HCT116 (cell line): Measurements from ENCODE around the gene PDLIM7. TPM values are rescaled to one million over a fixed set of nuclear protein-coding genes. Genes with fewer than 3 reads are reported as not detected.

Experiments
- ATAC-seq: fragments of 200-7000 bp; cut with Tn5 transposase; 2 replicates; pipeline ENCODE4 v1.9.1; 2020; ENCODE audit warnings: mild to moderate bottlenecking, moderate library complexity
- BruUV-seq: library from RNA; stranded (reverse); fragments of 400-500 nt; replicated peaks from 2 replicates; lab custom pipeline; 2021; lab: Mats Ljungman, UMichigan
- CTCF ChIA-PET: fragments of 300-600 bp; sonication (Branson Sonifier 250); formaldehyde crosslinking; loops from one replicate; lab custom pipeline; 2021; ENCODE audit warnings: antibody characterized with exemption; lab: Charles Lee
- POLR2A ChIA-PET: fragments of 300-600, 350-600 bp; sonication (Branson Sonifier 250); formaldehyde crosslinking; loops from one replicate; lab custom pipeline; 2021; ENCODE audit warnings: antibody characterized with exemption; lab: Charles Lee
- RAD21 ChIA-PET, 2 experiments: fragments of 300-600 bp; sonication (Branson Sonifier 250); formaldehyde crosslinking; loops; one replicate each; lab custom pipeline; 2023; ENCODE audit warnings: low total read pairs in 2 of 2; ENCODE audit not compliant: uncharacterized antibody in 2 of 2, unreplicated experiment in 2 of 2, low non-redundant PET in 1 of 2; lab: Charles Lee
- DNase-seq: peaks from one replicate; pipeline ENCODE4 v3.0.0-alpha.2; 2010; ENCODE audit warnings: low read depth, low spot score
- H2AFZ ChIP-seq: fragments of 200-600 bp; shearing (Covaris generic), sonication (generic); 2 replicates; pipeline ENCODE4 v1.6.1; 2017; ENCODE audit warnings: low read depth, mixed run types, mixed read lengths, antibody characterized with exemption, low read length; ENCODE audit not compliant: poor library complexity, severe bottlenecking
- H3K27ac ChIP-seq: 2 replicates; pipeline ENCODE4 v1.5.1; 2012; ENCODE audit warnings: low read depth, low read length
- H3K27me3 ChIP-seq: fragments of 200-600 bp; sonication (generic); 2 replicates; pipeline ENCODE4 v1.6.1; 2016; ENCODE audit warnings: mixed run types, low read length, mixed read lengths; ENCODE audit not compliant: insufficient read depth
- H3K36me3 ChIP-seq, 2 experiments: fragments of 200-500 bp in 1 of 2; fragments of 200-600 bp in 1 of 2; sonication (Bioruptor generic) in 1 of 2; sonication (generic) in 1 of 2; 2 replicates each; pipeline versions ENCODE4 v1.5.1 to v1.6.1; 2014 to 2016; ENCODE audit warnings: low read length in 2 of 2, inconsistent platforms in 1 of 2, mixed read lengths in 1 of 2, mixed run types in 1 of 2; ENCODE audit not compliant: insufficient read depth in 2 of 2, control insufficient read depth in 1 of 2
- H3K4me1 ChIP-seq, 2 experiments: fragments of 200-600 bp in 1 of 2; sonication (generic) in 1 of 2; 2 replicates each; pipeline versions ENCODE4 v1.5.1 to v1.6.1; 2012 to 2017; ENCODE audit warnings: low read length in 2 of 2, inconsistent platforms in 1 of 2, mild to moderate bottlenecking in 1 of 2, mixed read lengths in 1 of 2, mixed run types in 1 of 2, moderate library complexity in 1 of 2; ENCODE audit not compliant: insufficient read depth in 2 of 2, control insufficient read depth in 1 of 2
- H3K4me2 ChIP-seq: fragments of 200-600 bp; sonication (generic); 2 replicates; pipeline ENCODE4 v1.6.1; 2017; ENCODE audit warnings: mixed run types, low read length, mixed read lengths
- H3K4me3 ChIP-seq, 2 experiments: fragments of 200-600 bp in 1 of 2; sonication (generic) in 1 of 2; replicated peaks in 1 of 2; 2 replicates each; pipeline ENCODE4 v1.5.1; 2011 to 2016; ENCODE audit warnings: low read length in 2 of 2, control low read depth in 1 of 2, low read depth in 1 of 2, mild to moderate bottlenecking in 1 of 2, mixed read lengths in 1 of 2, mixed run types in 1 of 2
- H3K79me2 ChIP-seq: fragments of 200-600 bp; sonication (generic); 2 replicates; pipeline ENCODE4 v1.6.1; 2017; ENCODE audit warnings: mild to moderate bottlenecking, mixed run types, low read length, moderate library complexity, mixed read lengths; ENCODE audit not compliant: insufficient read depth
- H3K9ac ChIP-seq: fragments of 200-600 bp; sonication (generic); 2 replicates; pipeline ENCODE4 v1.6.1; 2016; ENCODE audit warnings: low read length, mixed read lengths
- H3K9me2 ChIP-seq: fragments of 200-600 bp; sonication (generic), shearing (Covaris generic); 2 replicates; pipeline ENCODE4 v1.6.1; 2017; ENCODE audit warnings: mixed run types, mild to moderate bottlenecking, moderate library complexity; ENCODE audit not compliant: insufficient read depth
- H3K9me3 ChIP-seq, 2 experiments: fragments of 200-500 bp in 1 of 2; fragments of 200-600 bp in 1 of 2; sonication (Bioruptor generic) in 1 of 2; sonication (generic) in 1 of 2; 2 replicates each; pipeline ENCODE4 v1.6.1; 2014 to 2017; ENCODE audit warnings: low read length in 2 of 2, mixed read lengths in 2 of 2, inconsistent platforms in 1 of 2, low read depth in 1 of 2, mild to moderate bottlenecking in 1 of 2, mixed run types in 1 of 2, moderate library complexity in 1 of 2; ENCODE audit not compliant: control insufficient read depth in 1 of 2, insufficient read depth in 1 of 2
- H4K20me1 ChIP-seq: fragments of 200-600 bp; sonication (generic), shearing (Covaris generic); 2 replicates; pipeline ENCODE4 v1.6.1; 2017; ENCODE audit warnings: mixed run types, mild to moderate bottlenecking, moderate library complexity; ENCODE audit not compliant: insufficient read depth
- CBX3 ChIP-seq: IDR thresholded peaks from 2 replicates; pipeline ENCODE4 v1.6.1; 2012; ENCODE audit warnings: low read depth
- SP1 ChIP-seq: IDR thresholded peaks from 2 replicates; pipeline ENCODE4 v1.6.1; 2012; ENCODE audit warnings: low read depth
- YY1 ChIP-seq: IDR thresholded peaks from 2 replicates; pipeline ENCODE4 v1.6.1; 2011; ENCODE audit warnings: low read length, low read depth, moderate library complexity, mild to moderate bottlenecking; ENCODE audit not compliant: insufficient replicate concordance; ENCODE audit errors: extremely low read depth
- ZFX ChIP-seq: fragments of 450-650 bp; IDR thresholded peaks from 2 replicates; pipeline ENCODE4 v1.6.1; 2017
- ZNF274 ChIP-seq: fragments of 200-500 bp; sonication (Bioruptor generic); IDR thresholded peaks from 2 replicates; pipeline ENCODE4 v1.6.1; 2014; ENCODE audit warnings: mild to moderate bottlenecking, low read depth, low read length, inconsistent platforms
- intact Hi-C: fragments of 100-400 bp; cut with micrococcal nuclease; formaldehyde crosslinking; loops from 2 replicates; pipeline ENCODE4 v1.10.0; 2022
- total RNA-seq: library from RNA; stranded (reverse); gene quantifications from one replicate; pipeline ENCODE4 v1.2.1, GENCODE V29; 2021; ENCODE audit not compliant: unreplicated experiment
- TF ChIP-seq, protein P1 (sequence below): IDR thresholded peaks from 2 replicates; pipeline ENCODE4 v1.6.1; 2012
- TF ChIP-seq, protein P2 (sequence below), 3 experiments: fragments of 200-600 bp in 1 of 3; sonication (generic) in 1 of 3; IDR thresholded peaks in 2 of 3; conservative IDR thresholded peaks in 1 of 3; 2 replicates each; pipeline ENCODE4 v1.5.1; 2012 to 2017; ENCODE audit warnings: low read depth in 2 of 3, low read length in 2 of 3, antibody characterized with exemption in 1 of 3, borderline replicate concordance in 1 of 3, control low read depth in 1 of 3, mild to moderate bottlenecking in 1 of 3, mixed read lengths in 1 of 3, mixed run types in 1 of 3, moderate library complexity in 1 of 3; ENCODE audit not compliant: insufficient read depth in 1 of 3
- TF ChIP-seq, protein P3 (sequence below): IDR thresholded peaks from 2 replicates; pipeline ENCODE4 v1.6.1; 2012
- TF ChIP-seq, protein P4 (sequence below): IDR thresholded peaks from 2 replicates; pipeline ENCODE4 v1.6.1; 2011; ENCODE audit warnings: mild to moderate bottlenecking, low read length, moderate library complexity; ENCODE audit not compliant: insufficient replicate concordance; ENCODE audit errors: extremely low read depth

PDLIM7 gene
- total RNA-seq, 1 experiment from 2014 or later: 153 TPM

DNA sequence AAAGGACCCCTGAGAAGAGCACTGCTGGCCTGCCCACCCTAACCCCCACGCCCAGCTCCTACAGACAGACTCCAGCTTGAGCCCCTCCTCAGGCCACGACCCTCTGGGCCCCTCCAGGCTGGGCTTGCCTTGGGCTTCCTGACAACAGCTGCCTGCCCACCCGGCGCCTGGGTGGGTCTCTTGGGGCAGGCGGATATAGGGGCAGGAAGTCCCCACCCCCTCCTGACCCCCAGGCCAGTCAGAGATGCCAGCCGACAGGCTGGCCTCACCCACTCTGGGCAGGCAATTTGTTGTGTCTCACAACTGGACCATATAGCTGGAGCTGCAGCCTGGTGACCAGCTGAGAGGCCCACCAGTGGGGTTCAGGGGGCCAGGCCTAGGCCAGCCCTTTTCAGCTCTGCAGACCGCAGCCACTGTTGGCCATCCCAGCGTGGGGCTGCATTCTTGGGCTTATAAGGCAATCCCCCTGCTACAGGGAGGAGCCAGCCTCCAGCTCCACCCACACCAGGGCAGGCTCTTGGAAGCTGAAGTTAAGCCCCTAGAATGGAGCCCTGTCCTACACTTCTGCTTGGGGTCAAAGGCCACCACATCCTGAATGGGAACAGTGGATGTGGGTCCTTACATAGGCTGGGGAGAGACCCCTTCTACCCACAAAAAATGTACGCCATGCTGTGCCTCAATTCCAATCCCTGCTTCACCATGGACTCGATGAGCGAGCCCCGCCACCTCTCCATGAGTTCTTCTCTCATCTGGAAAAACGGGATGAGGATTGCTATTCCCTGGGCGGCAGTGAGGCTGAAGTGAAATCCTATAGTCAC is 2.0 kb downstream of the PDLIM7 start:
- peaks cover 35 to 69% of the 10 kb centered on the region in 2 experiments for H3K4me1 ChIP-seq
- peaks cover 11% of the 10 kb centered on the region; the same call in 1 of the 2 replicates for H4K20me1 ChIP-seq
- intact Hi-C loops: loop anchor here (1.0 to 5.0 kb wide), 5 partner anchors 20 to 183 kb away; partner anchors contain the start of genes B4GALT7, MXD3 and PFN3
- POLR2A ChIA-PET: interaction anchor here (0.8 to 6.4 kb wide), 8 partner anchors 10 to 93 kb away, joined by 3 to 54 read pairs (median 8); partner anchors contain the start of genes DBN1 and GRK6
- H3K4me2 ChIP-seq: peak overlapping the region; percentile 99
- no peak overlapping the region for H2AFZ ChIP-seq
- peak overlapping the region; percentile 94 for H3K9ac ChIP-seq
- RAD21 ChIA-PET: no interaction called here
- BruUV-seq: TSS peak; percentile 56
- H3K27me3 ChIP-seq: no peaks in the 10 kb centered on the region
- ATAC-seq (peak; percentile 18), DNase-seq (no peak)
- CTCF ChIA-PET: interaction anchor here (0.9 to 4.1 kb wide), 18 partner anchors 11 to 186 kb away, joined by 3 to 28 read pairs (median 5); no protein-coding TSS in a partner anchor
- H3K9me3 ChIP-seq: no peaks in the 10 kb centered on the region
- H3K4me3 ChIP-seq: peak overlapping the region; percentile 88 to 89
- peak overlapping the region; percentile 96 for H3K27ac ChIP-seq
- H3K79me2 ChIP-seq: peaks cover 55% of the 10 kb centered on the region
- no peak for TF ChIP-seq CBX3
- no peak for TF ChIP-seq SP1
- peaks cover 0 to 14% of the 10 kb centered on the region in 2 experiments; a peak in 3 of 4 replicates for H3K36me3 ChIP-seq
- no peaks in the 10 kb centered on the region for H3K9me2 ChIP-seq

DNA sequence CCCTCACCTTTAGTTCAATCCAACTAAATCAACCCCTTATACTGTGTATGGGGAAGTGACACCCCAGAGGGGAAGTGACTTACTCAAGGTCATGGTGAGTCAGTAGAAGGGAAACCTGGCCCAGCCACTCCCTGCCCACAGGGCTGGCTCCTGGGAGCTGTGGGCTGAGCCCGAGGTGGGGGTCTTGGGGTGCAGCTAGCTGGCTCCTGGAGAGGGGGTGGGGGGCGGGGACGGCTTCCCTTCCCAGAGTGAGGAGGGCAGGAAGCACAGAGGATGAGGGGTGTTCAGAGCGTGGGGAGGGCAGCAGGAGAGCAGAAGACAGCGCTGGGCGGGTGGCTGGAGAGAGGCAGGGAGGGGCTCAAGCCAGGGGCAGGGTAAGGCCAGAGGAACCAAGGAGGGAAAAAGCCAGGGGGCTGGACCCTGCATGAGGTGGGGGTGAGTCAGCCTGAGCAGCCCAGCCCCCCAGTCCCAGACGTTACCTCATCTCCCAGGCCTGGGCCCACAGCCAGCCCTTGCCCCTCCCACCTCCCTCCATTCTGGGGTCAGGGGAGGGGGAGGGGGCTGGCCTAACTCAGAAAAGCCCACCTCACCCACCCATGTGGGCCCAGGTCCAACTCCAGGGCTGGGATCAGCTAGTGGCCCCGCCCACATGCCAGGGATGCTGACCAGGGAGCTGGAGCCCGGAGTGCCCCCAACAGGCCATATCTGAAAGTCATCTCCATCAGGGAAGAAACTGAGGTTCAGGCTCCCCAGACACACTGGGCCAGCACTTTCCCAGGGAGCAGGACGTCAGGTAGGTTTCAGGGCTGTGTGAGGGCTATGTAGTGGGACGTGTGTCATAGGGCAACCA is 2.8 kb downstream of the PDLIM7 start:
- H3K4me3 ChIP-seq: peak overlapping the region; percentile 88 to 89
- peak overlapping the region; percentile 99 for H3K4me2 ChIP-seq
- CTCF ChIA-PET: interaction anchor here (0.9 to 4.1 kb wide), 13 partner anchors 12 to 185 kb away, joined by 3 to 28 read pairs (median 7); no protein-coding TSS in a partner anchor
- TF ChIP-seq, protein P1, sequence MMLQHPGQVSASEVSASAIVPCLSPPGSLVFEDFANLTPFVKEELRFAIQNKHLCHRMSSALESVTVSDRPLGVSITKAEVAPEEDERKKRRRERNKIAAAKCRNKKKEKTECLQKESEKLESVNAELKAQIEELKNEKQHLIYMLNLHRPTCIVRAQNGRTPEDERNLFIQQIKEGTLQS: no peak
- no peak for TF ChIP-seq ZFX
- TF ChIP-seq, protein P2, sequence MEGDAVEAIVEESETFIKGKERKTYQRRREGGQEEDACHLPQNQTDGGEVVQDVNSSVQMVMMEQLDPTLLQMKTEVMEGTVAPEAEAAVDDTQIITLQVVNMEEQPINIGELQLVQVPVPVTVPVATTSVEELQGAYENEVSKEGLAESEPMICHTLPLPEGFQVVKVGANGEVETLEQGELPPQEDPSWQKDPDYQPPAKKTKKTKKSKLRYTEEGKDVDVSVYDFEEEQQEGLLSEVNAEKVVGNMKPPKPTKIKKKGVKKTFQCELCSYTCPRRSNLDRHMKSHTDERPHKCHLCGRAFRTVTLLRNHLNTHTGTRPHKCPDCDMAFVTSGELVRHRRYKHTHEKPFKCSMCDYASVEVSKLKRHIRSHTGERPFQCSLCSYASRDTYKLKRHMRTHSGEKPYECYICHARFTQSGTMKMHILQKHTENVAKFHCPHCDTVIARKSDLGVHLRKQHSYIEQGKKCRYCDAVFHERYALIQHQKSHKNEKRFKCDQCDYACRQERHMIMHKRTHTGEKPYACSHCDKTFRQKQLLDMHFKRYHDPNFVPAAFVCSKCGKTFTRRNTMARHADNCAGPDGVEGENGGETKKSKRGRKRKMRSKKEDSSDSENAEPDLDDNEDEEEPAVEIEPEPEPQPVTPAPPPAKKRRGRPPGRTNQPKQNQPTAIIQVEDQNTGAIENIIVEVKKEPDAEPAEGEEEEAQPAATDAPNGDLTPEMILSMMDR (IDR thresholded peaks at IDR 0.05 in 2 of 3, conservative IDR thresholded peaks at IDR 0.05 in 1 of 3; ENCODE audit: borderline replicate concordance in 1 of 3, insufficient read depth in 1 of 3, low read depth in 2 of 3, low read length in 2 of 3): peak in 2 of 3 experiments; percentile 39 to 45; a peak in 4 of 6 replicates
- TF ChIP-seq, protein P3, sequence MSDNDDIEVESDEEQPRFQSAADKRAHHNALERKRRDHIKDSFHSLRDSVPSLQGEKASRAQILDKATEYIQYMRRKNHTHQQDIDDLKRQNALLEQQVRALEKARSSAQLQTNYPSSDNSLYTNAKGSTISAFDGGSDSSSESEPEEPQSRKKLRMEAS: no peak
- peak; percentile 11 for TF ChIP-seq YY1
- TF ChIP-seq, protein P4, sequence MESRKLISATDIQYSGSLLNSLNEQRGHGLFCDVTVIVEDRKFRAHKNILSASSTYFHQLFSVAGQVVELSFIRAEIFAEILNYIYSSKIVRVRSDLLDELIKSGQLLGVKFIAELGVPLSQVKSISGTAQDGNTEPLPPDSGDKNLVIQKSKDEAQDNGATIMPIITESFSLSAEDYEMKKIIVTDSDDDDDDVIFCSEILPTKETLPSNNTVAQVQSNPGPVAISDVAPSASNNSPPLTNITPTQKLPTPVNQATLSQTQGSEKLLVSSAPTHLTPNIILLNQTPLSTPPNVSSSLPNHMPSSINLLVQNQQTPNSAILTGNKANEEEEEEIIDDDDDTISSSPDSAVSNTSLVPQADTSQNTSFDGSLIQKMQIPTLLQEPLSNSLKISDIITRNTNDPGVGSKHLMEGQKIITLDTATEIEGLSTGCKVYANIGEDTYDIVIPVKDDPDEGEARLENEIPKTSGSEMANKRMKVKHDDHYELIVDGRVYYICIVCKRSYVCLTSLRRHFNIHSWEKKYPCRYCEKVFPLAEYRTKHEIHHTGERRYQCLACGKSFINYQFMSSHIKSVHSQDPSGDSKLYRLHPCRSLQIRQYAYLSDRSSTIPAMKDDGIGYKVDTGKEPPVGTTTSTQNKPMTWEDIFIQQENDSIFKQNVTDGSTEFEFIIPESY: no peak
- TF ChIP-seq ZNF274: no peak

More for the DNA sequence above, 2.8 kb downstream of the PDLIM7 start:
- intact Hi-C loops: loop anchor here (5.0 kb wide), 3 partner anchors 92 to 182 kb away; partner anchors contain the start of genes B4GALT7, MXD3 and PFN3
- Histone ChIP-seq H3K4me1 (peaks cover 35 to 69% of the 10 kb centered on the region in 2 experiments), H3K79me2 (peaks cover 63% of the 10 kb centered on the region), H3K27me3 (no peaks in the 10 kb centered on the region), H3K9me3 (no peaks in the 10 kb centered on the region), H3K9me2 (no peaks in the 10 kb centered on the region), H4K20me1 (peaks cover 11% of the 10 kb centered on the region; the same call in 1 of the 2 replicates), H2AFZ (no peak overlapping the region), H3K9ac (peak overlapping the region; percentile 94), H3K27ac (peak overlapping the region; percentile 96), H3K36me3 (peaks cover 2 to 23% of the 10 kb centered on the region in 2 experiments; a peak in 3 of 4 replicates)
- peak; percentile 49 for DNase-seq
- peak; percentile 33 for ATAC-seq
- BruUV-seq: no TSS peak
- POLR2A ChIA-PET: interaction anchor here (1.3 to 6.4 kb wide), 7 partner anchors 9 to 92 kb away, joined by 3 to 54 read pairs (median 9); no protein-coding TSS in a partner anchor
- RAD21 ChIA-PET: interaction anchor here in 1 of 2 experiments (0.6 kb wide), 1 partner anchor 18 kb away, joined by 3 read pairs; no protein-coding TSS in a partner anchor
